Peyer's patch (tissue), 4 donors: ENCODE results near the gene MCAT. TPM values are rescaled to one million over a fixed set of nuclear protein-coding genes. Genes with fewer than 3 reads are reported as not detected.
A peak's percentile ranks its signal among the peaks of the same experiment; 100 is the strongest.

Source experiments
- DNase-seq, 3 donors: peaks; one replicate each; pipeline ENCODE4 v3.0.0-alpha.2; 2017 to 2019
- H3K27ac ChIP-seq, 4 donors: fragments of 200-600 bp; sonication (generic); one replicate each; pipeline ENCODE4 v1.5.1; 2016 to 2019
- H3K27me3 ChIP-seq, 2 donors: fragments of 200-600 bp; sonication (generic); one replicate each; pipeline ENCODE4 v1.5.1; 2019
- H3K36me3 ChIP-seq, 3 donors: fragments of 200-600 bp; sonication (generic); one replicate each; pipeline ENCODE4 v1.5.1; 2016 to 2019
- H3K4me1 ChIP-seq, 4 donors: fragments of 200-600 bp; sonication (generic); one replicate each; pipeline ENCODE4 v1.5.1; 2016 to 2019
- H3K4me3 ChIP-seq, 4 donors: fragments of 200-600 bp; sonication (generic); 1 replicate in 3 of 4; 2 replicates in 1 of 4; pipeline ENCODE4 v1.5.1; 2016 to 2019; ENCODE audit warnings: mild to moderate bottlenecking in 1 of 4
- H3K9me3 ChIP-seq, 4 donors: fragments of 200-600 bp; sonication (generic); one replicate each; pipeline ENCODE4 v1.5.1; 2016 to 2019; ENCODE audit warnings: mild to moderate bottlenecking in 1 of 4
- POLR2A ChIP-seq, 2 donors: fragments of 450-650 bp; IDR thresholded peaks; one replicate each; pipeline ENCODE4 v1.5.1; 2017; ENCODE audit warnings: antibody characterized with exemption in 2 of 2, mild to moderate bottlenecking in 2 of 2, moderate library complexity in 2 of 2
- total RNA-seq, 4 donors: library from RNA; depleted of rRNA; stranded (reverse); fragments of >200 nt; gene quantifications; one replicate each; pipeline ENCODE4 v1.1.0, GENCODE V29; 2016
- TF ChIP-seq, protein P1 (sequence below), 6 experiments: fragments of 450-650 bp in 4 of 6; fragments of 200-600 bp in 2 of 6; sonication (generic) in 1 of 6; IDR thresholded peaks; one replicate each; pipeline ENCODE4 v1.5.1; 2017 to 2019; ENCODE audit warnings: antibody characterized with exemption in 6 of 6, mild to moderate bottlenecking in 3 of 6, moderate library complexity in 1 of 6

MCAT gene
- total RNA-seq, 4 donors from 2014 or later, result 9.1 to 28.5 (median 15.1) TPM

DNA sequence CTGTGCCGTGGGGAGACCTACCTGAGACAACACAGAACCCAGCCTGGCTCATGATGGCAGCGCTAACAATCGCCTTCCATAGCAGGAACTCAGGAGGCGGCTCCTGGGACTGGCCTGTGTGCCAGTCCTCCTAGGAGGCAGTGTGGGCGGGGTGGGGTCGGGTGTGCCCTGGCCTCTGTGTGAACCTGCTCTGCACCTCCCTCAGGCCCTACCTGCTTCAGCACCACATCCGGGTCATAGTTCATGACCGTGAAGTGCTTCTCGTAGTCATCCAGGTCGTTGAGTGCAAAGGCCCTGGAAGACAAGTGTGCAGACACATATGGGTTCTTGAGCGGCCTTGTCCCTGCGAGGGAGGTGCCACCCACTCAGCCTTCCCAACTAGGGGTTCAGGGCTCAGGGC, 28.4 kb upstream of the MCAT start:
- Histone ChIP-seq H3K9me3 (no peaks in the 10 kb centered on the region), H3K4me1 (peaks cover 0 to 19% (median 0%) of the 10 kb centered on the region in 4 donors), H3K27ac (peak overlapping the region in 3 of 4 donors; percentile 74 to 84 (median 78)), H3K27me3 (no peaks in the 10 kb centered on the region), H3K36me3 (peaks cover 0 to 57% (median 0%) of the 10 kb centered on the region in 3 donors), H3K4me3 (peak overlapping the region in 3 of 4 donors; percentile 3 to 47 (median 14))
- TF ChIP-seq, protein P1, sequence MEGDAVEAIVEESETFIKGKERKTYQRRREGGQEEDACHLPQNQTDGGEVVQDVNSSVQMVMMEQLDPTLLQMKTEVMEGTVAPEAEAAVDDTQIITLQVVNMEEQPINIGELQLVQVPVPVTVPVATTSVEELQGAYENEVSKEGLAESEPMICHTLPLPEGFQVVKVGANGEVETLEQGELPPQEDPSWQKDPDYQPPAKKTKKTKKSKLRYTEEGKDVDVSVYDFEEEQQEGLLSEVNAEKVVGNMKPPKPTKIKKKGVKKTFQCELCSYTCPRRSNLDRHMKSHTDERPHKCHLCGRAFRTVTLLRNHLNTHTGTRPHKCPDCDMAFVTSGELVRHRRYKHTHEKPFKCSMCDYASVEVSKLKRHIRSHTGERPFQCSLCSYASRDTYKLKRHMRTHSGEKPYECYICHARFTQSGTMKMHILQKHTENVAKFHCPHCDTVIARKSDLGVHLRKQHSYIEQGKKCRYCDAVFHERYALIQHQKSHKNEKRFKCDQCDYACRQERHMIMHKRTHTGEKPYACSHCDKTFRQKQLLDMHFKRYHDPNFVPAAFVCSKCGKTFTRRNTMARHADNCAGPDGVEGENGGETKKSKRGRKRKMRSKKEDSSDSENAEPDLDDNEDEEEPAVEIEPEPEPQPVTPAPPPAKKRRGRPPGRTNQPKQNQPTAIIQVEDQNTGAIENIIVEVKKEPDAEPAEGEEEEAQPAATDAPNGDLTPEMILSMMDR (IDR thresholded peaks at IDR 0.05), result no peak
- TF ChIP-seq POLR2A (IDR thresholded peaks at IDR 0.05), result peak; percentile 14 to 70
- DNase-seq, result peak in 2 of 3 donors; percentile 81 to 90

DNA sequence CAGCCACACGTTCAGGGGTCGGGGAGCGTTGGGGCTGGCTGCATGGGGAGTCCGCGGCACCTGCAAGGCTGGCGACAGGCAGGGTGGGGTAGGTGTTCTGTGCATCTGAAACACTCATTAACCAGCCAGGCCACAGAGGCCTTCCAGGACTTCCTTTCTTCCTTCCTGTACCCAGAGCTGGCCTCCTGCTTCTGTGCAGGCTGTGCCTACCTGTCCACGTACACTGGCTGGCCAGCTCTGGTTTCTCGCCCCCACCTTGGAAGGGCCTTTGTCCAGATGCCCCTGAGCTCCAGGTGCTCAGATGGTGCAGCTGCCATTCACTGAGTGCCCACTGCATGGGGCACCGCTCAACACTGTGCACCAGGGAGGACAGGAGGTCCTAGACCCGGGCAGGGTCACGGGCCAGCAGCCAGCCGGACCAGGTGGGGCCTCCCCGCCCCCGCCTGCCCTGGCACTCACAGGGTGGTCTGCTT, 27.9 kb upstream of the MCAT start:
- Histone ChIP-seq H3K9me3 (no peaks in the 10 kb centered on the region), H3K4me1 (peaks cover 0 to 19% (median 0%) of the 10 kb centered on the region in 4 donors), H3K36me3 (peaks cover 0 to 53% (median 0%) of the 10 kb centered on the region in 3 donors), H3K4me3 (peak overlapping the region in 3 of 4 donors; percentile 3 to 47 (median 14)), H3K27me3 (no peaks in the 10 kb centered on the region), H3K27ac (peak overlapping the region in 3 of 4 donors; percentile 74 to 84 (median 78))
- TF ChIP-seq POLR2A (IDR thresholded peaks at IDR 0.05), result no peak
- TF ChIP-seq, protein P1 (IDR thresholded peaks at IDR 0.05), result no peak
- DNase-seq, result peak in 1 of 3 donors; percentile 69

DNA sequence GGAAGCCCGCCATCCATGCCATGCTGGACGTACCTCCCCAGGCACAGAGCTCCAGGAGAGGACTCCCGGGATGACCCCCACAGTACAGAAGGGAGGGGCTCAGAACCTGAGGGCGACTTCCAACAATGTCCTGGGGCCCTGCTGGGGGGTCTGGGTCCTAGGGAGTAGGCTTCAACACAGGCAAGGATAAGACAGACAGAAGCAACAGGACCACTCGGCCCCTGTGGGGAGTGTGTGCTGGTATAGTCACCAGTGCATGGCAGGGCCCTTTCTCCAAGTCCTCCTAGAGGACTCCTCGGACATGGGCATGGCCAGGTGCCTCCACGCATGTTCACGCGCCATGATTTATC, 26.9 kb upstream of the MCAT start:
- Histone ChIP-seq H3K36me3 (peaks cover 0 to 44% (median 0%) of the 10 kb centered on the region in 3 donors), H3K9me3 (no peaks in the 10 kb centered on the region), H3K27ac (no peak overlapping the region), H3K27me3 (no peaks in the 10 kb centered on the region), H3K4me3 (peak overlapping the region in 1 of 4 donors; percentile 47), H3K4me1 (peaks cover 0 to 19% (median 0%) of the 10 kb centered on the region in 4 donors)
- DNase-seq, result peak in 1 of 3 donors; percentile 34
- TF ChIP-seq POLR2A (IDR thresholded peaks at IDR 0.05), result no peak
- TF ChIP-seq, protein P1 (IDR thresholded peaks at IDR 0.05), result no peak

DNA sequence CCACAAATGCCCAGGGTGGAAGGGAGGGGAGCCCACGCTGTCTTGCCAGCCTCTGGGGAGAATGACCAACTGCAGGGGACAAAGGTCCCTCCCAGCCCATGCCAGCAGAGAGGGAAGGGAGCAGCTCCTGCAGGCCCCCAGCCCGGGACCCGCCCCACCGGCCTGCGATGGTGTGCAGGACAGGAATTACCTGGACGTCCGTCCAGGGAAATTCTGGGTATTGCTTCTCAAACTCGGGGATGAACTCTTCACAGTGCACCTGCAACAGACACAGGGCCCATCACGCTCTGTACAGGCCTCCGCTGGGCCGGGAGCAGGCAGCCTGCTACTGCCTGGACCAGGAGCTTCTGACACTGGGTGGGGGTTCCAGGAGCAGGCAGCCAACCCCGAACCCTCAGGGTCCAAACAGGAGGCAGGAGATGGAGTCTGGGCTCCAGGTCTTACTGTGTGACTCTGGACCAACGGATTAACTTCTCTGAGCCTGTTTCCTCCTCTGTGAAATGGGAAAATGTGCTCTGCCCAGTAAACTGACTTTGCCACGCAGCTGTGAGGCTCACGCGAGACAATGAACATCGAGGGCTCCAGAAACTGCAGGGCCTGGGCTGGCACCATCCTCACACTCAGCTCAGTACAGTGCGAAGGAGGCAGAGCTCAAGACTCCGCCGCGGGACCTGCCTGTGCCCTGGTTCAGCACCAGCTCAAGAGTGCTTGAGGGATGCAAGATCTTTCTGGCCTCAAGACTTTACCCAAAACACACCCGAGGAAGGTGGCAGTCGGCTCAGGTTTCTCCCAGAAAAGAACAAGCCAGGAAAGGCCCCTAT, 26.3 kb upstream of the MCAT start:
- Histone ChIP-seq H3K4me1 (peaks cover 0 to 19% (median 0%) of the 10 kb centered on the region in 4 donors), H3K27me3 (no peaks in the 10 kb centered on the region), H3K4me3 (no peak overlapping the region), H3K36me3 (peaks cover 0 to 38% (median 0%) of the 10 kb centered on the region in 3 donors), H3K27ac (no peak overlapping the region), H3K9me3 (no peaks in the 10 kb centered on the region)
- DNase-seq, result no peak
- TF ChIP-seq POLR2A (IDR thresholded peaks at IDR 0.05), result no peak
- TF ChIP-seq, protein P1 (IDR thresholded peaks at IDR 0.05), result no peak

DNA sequence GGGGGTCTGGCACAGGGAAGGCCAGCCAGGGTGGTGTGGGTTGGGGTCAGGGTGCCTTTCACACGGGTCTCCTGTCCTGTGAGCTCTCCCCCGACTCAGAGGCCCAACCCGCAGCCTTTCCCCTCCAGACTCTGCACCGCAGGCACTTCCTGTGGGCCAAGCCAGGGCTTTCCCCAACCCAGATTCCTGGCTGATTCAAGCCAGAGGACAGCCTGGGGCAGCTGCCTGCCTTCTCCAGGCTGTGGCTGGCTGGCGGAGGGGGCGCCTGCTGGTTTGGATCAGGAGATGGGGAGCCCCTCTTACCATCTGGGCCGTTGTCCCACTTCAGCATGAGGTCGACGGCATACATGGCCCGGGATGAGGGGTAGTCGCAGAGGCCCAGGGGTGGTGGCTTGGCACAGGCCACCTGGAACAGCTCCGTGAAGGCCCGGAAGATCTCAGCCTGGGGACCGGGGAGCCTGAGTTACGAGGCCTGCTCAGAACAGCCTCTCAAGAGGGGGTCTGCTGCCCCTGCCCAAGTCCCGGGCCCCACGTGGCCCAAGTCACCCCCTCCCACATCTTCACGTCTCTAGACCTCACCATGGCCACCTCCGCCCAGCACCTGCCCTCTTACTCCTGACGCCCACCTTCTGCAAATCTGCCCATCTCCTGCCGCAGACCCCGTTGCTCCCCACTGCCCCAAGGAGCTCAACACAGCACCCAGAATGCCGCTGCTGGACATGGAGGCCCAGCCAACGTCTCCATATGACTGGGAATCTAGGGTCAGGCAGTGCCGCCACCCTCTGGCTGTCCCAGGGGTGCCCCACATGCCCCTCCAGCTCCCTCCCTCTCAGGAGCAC, 25.5 kb upstream of the MCAT start:
- peaks cover 0 to 22% (median 0%) of the 10 kb centered on the region in 4 donors for H3K4me1 ChIP-seq
- no peak for DNase-seq
- H3K36me3 ChIP-seq, result peaks cover 0 to 29% (median 0%) of the 10 kb centered on the region in 3 donors
- H3K4me3 ChIP-seq, result no peak overlapping the region
- no peaks in the 10 kb centered on the region for H3K27me3 ChIP-seq
- no peak for TF ChIP-seq POLR2A (IDR thresholded peaks at IDR 0.05)
- TF ChIP-seq, protein P1 (IDR thresholded peaks at IDR 0.05), result no peak
- H3K9me3 ChIP-seq, result no peaks in the 10 kb centered on the region
- no peak overlapping the region for H3K27ac ChIP-seq
